T-helper 22 cell (primary cell): ENCODE results near the gene PIF1.
"Not testable (repeated sequence)": the region's sequence is repeated elsewhere in the genome, so short reads cannot be mapped to it uniquely, and the experiment has no call there.

Experiments used
- DNase-seq: peaks from one replicate; pipeline ENCODE4 v3.0.0-alpha.2; 2020; ENCODE audit warnings: low read depth

Gene PIF1

DNA sequence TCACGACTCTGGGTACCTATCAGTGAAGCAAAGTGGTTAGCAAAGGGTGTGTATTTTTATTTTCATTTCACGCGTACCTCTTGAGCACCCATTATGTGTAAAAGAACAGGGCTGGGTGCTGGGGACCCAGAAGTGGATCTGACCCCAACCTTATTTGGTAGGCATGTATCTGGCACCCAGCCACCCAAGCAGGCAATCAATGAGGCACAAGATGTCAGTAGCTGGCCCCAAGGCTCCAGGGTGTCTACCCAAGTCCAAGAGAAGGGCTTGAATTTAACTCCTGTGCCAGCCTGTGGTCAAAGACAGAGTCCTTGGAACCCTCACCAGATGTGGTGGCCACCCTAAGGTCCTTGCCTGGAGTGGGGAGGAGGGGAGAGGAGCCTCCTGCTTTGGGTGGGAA, 22.0 kb upstream of the PIF1 start:
- DNase-seq, result no peak

DNA sequence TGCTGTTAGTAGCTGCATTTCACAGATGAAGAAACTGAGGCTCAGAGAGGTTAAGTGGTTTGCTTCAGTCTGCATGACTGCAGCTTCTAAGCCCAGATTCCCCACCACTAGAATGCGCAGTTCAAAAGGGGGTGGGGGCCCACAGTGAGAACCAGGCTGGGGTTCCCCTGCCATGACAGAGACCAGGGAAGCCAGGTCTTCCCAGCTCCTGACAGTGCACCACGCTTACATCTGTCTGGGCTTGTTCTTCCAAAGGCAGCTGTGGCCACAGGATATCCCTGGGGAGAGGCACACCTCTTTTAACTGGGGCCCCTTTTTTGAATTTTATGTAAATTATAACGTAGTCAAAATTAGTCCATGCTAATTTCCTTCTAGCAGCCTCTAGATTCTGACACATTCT, 21.6 kb upstream of the PIF1 start:
- DNase-seq, result no peak

DNA sequence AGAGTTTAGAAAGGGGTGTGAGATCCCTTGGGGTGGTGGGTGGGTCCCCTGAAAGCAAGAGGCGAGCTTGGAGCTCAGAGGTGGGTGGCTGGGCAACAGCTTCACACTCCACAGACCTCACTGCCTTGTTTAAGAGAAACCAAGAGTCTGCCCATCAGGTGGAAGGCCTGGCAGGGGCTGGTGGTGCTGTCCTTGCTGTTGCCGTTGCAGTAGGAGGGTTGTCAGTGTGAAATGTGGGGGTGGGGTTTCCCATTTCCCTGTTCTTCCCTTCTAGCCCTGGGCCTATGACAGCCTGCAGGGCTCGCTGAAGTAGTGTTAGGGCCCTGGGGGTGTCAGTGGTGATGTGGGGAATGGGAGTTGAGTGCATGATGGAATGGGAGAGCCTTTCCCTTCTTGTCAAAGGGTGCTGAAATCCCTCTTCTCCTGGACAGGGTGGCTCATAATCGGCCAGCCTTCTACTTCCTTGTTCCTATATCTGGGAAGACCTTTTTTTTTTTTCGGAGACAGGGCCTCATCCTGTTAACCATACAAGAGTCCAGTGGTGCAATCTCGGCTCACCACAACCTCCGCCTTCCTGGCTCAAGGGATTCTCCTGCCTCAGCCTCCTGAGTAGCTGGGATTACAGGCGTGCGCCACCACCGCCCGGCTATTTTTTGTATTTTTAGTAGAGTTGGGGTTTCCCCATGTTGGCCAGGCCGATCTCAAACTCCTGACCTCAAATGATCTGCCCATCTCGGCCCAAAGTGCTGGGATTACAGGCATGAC, 20.6 kb upstream of the PIF1 start:
- no peak for DNase-seq

DNA sequence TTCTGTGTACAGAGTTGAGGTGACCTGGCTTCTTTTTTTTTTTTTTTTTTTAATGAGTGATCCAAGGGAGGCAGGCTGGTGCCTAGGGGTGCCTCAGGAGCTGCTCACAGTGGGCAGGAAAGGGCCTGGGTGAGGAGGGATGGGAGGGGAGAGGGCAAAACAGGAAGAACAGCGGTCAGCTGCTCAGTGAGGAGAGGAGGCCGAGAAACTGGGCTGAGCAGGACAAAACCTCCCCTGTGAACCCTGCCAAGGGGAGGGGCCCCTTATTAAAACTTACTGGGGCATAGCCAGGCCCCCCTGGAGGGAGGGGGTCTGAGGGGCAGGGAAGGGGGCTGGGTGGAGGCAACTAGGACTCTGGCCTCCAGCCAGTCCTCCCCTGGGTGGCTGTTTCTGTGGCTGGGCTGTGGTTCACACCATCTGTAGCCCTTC, 19.8 kb upstream of the PIF1 start:
- no peak for DNase-seq

DNA sequence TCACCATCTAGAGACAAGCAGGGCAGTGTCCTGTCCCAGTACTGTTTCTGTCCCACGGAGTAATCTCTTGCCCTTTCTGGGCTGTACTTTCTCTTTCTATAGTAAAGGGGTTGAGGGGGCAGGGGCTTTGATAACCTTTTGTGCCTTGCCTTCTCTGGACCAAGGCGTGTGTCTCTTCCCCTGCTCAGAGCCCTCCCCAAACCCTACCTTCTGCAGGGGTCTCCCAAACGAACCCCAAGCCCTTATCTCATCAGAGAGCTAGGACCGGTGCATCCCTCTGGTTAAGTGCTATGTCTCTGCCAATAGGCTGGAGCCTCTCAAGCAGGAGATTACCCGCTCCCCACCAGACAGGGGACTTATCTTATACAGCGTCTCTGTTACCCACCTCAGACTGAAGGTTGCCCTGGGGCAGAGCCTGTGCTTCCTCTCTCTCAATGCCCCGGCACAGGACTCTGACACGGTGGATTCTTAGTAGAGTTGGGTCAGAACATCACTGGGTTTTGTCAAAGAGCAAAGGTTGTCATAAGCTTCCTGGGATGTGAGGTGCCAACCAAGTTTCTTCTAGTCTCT, 19.2 kb upstream of the PIF1 start:
- DNase-seq, result no peak

GRCh38 chr15:64843991-64844390, 18.5 kb upstream of the PIF1 start:
- DNase-seq, result no peak

DNA sequence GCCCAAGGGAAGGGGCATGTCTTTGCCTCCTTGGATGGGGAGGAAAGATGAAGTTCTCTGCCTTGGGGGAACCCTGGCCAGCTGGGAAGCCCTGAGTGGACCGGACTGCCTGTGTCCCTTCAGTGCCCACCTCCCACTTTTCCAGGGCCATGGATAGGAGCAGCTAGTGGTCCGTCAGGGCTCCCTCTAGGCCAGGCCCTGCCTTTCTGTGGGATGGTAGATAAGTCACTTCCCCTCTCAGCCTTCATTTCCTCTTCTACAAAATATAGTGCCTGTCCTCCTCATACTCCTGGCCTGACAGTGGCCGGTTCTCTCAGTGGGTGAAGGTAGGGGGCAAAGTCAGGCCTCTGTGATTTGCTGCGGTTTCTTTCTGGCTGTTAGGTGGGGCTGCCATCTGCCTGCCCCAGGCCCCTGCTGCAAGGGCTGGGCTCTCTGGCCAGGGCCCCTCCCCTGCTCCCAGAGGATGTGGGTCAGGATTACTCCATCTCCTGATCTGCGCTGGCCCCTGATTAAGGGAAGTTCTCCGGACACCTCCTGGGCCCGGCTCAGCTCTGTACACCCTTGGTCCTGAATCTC, 17.6 kb upstream of the PIF1 start:
- DNase-seq, result no peak

GRCh38 chr15:64842096-64842939, 16.9 kb upstream of the PIF1 start:
- no peak for DNase-seq

DNA sequence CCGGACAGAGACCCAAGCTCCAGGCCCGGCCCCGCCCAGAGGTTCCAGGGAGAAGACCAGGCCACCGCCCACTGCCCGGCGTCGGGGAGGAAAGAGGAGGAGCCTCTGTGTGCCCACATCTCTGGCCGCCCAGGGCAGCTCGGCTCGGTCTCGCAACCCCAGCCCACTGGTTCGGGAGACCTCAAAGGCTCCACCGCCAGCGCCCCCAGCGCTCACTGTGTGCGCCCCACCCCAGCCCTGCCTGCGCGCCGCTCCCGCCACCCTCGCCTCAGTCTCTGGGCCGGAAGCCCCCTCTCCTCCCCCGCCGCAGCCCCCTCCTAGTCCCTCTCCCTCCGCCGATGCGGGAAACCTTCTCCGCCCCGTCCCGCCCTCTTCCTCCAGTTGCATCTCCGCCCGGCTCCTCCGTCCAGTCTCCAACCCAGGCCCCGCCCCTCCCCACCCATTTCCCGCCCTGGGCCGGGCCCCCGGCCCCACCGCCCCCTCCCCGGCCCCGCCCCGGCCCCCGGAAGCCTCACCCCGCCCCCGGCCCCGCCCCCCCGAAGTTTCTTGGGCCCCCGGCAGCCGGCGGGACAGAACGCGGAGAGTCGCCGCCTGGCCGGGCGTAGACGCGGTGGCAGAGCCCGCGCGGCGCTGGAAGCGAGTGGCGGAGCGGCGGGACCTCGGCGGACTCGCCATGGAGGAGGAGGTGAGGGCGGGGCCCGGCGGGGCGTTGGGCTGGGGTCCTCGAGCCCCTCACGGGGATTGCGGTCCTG, 16.1 kb upstream of the PIF1 start, which contains the start of gene PLEKHO2:
Gene PLEKHO2, plus strand, starts transcription at position 572 of the 752 bp plus-strand sequence. Its CDS starts 102 bp downstream, at position 674.
- DNase-seq, result peak; percentile 95

GRCh38 chr15:64841060-64841343, 15.6 kb upstream of the PIF1 start:
- no peak for DNase-seq

- DNase-seq, result no peak
Observed at GRCh38 chr15:64837502-64837901, 12.1 kb upstream of the PIF1 start.

- DNase-seq, result no peak
Observed at GRCh38 chr15:64836023-64836536, 10.6 kb upstream of the PIF1 start.

GRCh38 chr15:64833690-64834089, 8.2 kb upstream of the PIF1 start:
- DNase-seq, result no peak

DNA sequence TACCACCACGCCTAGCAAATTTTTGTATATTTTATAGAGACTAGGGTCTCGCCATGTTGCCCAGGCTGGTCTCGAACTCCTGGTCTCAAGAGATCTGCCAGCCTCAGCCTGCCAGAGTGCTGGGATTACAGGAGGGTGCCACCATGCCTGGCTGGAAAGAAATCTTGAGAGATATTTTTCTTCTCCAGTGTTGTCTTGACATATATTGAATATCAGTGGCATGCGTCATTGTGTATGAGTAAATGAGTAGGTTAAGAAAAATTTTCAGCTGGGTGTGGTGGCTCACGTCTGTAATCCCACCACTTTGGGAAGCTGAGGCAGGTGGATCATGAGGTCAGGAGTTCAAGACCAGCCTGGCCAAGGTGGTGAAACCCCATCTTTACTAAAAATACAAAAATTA, 3.5 kb upstream of the PIF1 start:
- no peak for DNase-seq

- no peak for DNase-seq
Observed at GRCh38 chr15:64824929-64825430, 467 bp downstream of the PIF1 start.

DNA sequence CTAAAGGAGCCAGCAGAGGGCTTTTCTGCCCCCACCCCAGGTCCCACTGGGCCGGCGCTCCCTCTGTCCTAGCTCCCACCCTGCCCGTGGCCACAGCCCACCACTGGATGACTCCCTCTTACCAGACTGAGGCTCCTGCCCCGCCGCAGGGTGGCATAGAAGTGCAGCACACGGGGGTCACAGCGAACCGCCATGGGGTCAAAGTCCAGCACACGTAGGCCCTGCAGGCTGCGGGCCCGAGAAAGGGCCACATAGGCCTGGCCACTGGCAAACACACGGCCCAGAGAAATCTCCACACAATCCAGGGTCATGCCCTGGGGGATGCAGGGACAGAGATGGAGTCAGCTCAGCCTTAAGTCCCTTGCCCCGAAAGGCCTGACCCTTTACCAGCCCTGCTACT, 9.0 kb downstream of the PIF1 start:
- DNase-seq, result no peak

- DNase-seq, result not testable (repeated sequence)
Observed at GRCh38 chr15:64814965-64815364, 10.5 kb downstream of the PIF1 start.

DNA sequence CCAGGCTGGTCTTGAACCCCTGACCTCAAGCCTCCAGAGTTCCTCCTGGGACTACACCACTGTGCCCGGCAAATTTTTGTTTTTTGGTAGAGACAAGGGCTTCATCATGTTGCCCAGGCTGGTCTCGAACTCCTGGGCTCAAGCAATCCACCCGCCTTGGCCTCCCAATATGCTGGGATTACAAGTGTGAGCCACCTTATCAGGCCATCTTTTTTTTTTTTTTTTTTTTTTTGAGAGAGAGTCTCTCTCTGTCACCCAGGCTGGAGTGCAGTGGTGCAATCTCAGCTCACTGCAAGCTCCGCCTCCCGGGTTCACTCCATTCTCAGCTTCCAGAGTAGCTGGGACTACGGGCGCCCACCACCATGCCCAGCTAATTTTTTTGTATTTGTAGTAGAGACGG, 11.2 kb downstream of the PIF1 start:
- not testable (repeated sequence) for DNase-seq

DNA sequence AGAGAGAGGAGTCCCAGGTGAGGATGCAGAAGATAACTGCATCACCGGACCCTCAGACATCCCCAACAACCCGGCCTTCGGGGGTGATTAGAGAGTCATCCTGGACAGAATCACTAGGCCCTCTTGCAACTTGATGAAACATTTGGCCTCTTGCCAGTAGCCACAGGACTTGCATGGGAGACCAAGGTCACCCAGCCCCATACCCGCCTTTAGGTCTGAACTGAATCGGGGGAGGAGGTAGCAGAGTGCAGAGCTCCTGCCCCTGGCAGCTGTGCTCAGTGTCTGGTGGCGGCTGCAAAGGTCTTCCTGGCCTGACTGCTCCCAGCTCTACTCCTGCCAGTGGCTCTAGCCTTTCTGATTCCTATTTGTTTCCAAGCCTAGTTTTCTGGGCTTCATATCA, 12.4 kb downstream of the PIF1 start:
- no peak for DNase-seq

DNA sequence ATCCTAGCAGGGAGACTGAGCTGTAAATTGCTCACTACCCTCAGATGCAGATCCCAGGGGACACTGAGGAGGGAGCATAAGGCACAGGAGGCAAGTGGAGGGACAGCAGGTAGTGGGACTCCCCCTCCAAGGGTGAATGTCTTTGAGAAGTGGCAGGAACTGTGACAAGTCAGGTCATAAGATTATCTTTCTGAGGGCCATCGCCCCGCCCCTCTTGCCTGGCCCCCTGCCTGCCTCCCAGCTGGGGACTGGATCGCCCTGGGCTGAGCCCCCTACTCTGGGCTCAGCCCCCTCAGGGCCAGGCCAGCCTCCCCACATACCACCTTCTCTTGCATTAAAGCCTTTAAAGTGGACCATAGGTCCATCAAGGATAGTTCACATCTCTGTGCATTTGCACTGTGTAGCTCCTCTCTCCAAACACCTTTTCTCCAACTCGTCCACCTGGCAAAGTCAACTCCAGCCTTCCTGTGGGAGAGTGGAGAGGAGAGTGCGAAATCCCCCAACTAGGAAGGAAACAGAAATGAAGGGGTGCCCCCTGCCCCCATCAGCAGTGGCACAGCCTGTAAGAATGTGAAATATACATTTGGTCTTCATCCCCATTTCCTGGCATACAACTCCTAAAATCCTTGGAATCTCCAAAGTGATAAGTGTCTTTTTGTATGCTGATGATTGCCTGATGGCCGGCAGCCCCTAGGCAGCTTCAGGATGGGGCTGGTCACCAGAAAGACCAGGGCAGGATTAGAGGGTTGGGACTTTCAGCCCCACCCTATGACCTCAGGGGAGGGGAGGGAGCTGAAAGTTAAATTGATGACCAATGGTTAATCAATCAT, 14.7 kb downstream of the PIF1 start:
- no peak for DNase-seq
